ENCODE data around the gene TBCC. TPM values are rescaled to one million over a fixed set of nuclear protein-coding genes. Genes with fewer than 3 reads are reported as not detected.

The TBCC gene
- total and polyA plus RNA-seq, 10 of the 15 experiments (the other 5 are each of a cell fraction or from before 2014, with no cell fraction given): 2.5 to 41.9 (median 20.3) TPM

DNA sequence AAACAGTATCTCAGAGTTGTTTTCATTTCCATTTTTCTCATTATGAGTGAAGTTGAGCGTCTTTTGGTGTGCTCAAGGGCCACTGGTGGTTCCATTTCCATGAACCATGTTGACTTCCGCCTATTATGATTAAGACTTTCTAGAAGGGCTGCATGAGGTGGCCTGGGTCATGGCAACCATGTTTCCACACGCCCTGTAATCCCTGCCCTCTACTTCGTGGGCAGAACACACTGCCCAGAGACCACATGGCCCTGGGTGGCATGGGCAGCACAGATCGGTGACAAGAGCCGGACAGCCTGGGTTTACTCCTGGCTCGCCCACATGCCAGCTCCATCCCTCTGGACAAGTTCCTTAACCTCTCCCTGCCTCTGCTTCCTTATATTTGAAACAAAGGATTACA, 38.3 kb downstream of the TBCC start:
- FAIRE-seq (no peak), DNase-seq (ENCODE audit: low read depth, low spot score) (no peak), ATAC-seq (no peak)
- no peaks in the 10 kb centered on the region for H3K79me2 ChIP-seq (ENCODE audit: control insufficient read depth, insufficient read depth, low read length)
- no peaks in the 10 kb centered on the region; a peak in 1 of 4 replicates for H3K27me3 ChIP-seq (replicated peaks in 1 of 2; ENCODE audit: control insufficient read depth in 2 of 2, insufficient read depth in 2 of 2, low read length in 1 of 2)
- intact Hi-C loops (cut with micrococcal nuclease; ENCODE audit: unreplicated experiment): no loop called here
- TF ChIP-seq, protein P1, sequence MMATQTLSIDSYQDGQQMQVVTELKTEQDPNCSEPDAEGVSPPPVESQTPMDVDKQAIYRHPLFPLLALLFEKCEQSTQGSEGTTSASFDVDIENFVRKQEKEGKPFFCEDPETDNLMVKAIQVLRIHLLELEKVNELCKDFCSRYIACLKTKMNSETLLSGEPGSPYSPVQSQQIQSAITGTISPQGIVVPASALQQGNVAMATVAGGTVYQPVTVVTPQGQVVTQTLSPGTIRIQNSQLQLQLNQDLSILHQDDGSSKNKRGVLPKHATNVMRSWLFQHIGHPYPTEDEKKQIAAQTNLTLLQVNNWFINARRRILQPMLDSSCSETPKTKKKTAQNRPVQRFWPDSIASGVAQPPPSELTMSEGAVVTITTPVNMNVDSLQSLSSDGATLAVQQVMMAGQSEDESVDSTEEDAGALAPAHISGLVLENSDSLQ (IDR thresholded peaks at IDR 0.05): no peak
- no peak for TF ChIP-seq STAT1 (conservative IDR thresholded peaks at IDR 0.05)
- TF ChIP-seq RUNX3 (IDR thresholded peaks at IDR 0.05; ENCODE audit: low read length): no peak
- no peak for TF ChIP-seq CHD2 (IDR thresholded peaks at IDR 0.05; ENCODE audit: borderline replicate concordance, low read depth, low read length)
- TF ChIP-seq, protein P2, sequence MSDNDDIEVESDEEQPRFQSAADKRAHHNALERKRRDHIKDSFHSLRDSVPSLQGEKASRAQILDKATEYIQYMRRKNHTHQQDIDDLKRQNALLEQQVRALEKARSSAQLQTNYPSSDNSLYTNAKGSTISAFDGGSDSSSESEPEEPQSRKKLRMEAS (IDR thresholded peaks at IDR 0.05; ENCODE audit: low read depth, low read length): no peak
- no peak for TF ChIP-seq BACH1 (IDR thresholded peaks at IDR 0.05; ENCODE audit: borderline replicate concordance)
- TF ChIP-seq SREBF1 (IDR thresholded peaks at IDR 0.05; ENCODE audit: low read length): no peak
- TF ChIP-seq, protein P3, sequence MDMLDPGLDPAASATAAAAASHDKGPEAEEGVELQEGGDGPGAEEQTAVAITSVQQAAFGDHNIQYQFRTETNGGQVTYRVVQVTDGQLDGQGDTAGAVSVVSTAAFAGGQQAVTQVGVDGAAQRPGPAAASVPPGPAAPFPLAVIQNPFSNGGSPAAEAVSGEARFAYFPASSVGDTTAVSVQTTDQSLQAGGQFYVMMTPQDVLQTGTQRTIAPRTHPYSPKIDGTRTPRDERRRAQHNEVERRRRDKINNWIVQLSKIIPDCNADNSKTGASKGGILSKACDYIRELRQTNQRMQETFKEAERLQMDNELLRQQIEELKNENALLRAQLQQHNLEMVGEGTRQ (IDR thresholded peaks at IDR 0.05; ENCODE audit: borderline replicate concordance, low read depth, low read length): no peak
- TF ChIP-seq, protein P4, sequence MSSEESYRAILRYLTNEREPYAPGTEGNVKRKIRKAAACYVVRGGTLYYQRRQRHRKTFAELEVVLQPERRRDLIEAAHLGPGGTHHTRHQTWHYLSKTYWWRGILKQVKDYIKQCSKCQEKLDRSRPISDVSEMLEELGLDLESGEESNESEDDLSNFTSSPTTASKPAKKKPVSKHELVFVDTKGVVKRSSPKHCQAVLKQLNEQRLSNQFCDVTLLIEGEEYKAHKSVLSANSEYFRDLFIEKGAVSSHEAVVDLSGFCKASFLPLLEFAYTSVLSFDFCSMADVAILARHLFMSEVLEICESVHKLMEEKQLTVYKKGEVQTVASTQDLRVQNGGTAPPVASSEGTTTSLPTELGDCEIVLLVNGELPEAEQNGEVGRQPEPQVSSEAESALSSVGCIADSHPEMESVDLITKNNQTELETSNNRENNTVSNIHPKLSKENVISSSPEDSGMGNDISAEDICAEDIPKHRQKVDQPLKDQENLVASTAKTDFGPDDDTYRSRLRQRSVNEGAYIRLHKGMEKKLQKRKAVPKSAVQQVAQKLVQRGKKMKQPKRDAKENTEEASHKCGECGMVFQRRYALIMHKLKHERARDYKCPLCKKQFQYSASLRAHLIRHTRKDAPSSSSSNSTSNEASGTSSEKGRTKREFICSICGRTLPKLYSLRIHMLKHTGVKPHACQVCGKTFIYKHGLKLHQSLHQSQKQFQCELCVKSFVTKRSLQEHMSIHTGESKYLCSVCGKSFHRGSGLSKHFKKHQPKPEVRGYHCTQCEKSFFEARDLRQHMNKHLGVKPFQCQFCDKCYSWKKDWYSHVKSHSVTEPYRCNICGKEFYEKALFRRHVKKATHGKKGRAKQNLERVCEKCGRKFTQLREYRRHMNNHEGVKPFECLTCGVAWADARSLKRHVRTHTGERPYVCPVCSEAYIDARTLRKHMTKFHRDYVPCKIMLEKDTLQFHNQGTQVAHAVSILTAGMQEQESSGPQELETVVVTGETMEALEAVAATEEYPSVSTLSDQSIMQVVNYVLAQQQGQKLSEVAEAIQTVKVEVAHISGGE (CRISPR knock-in tag; IDR thresholded peaks at IDR 0.05): no peak
- POLR2A ChIA-PET: interaction anchor here (0.5 kb wide), 1 partner anchor 18 kb away, joined by 3 read pairs; no protein-coding TSS in a partner anchor
- CTCF ChIA-PET: no interaction called here
- WGBS (ENCODE audit: insufficient coverage, insufficient replicate concordance, low lambda C conversion rate, missing lambda C conversion rate): 48% methylated on average over 7 of the region's 7 CpGs
- H3K4me2 ChIP-seq (ENCODE audit: control insufficient read depth, insufficient read depth): no peak overlapping the region
- H3K4me3 ChIP-seq: no peak overlapping the region
- H3K27ac ChIP-seq (ENCODE audit: control insufficient read depth, insufficient read depth): no peak overlapping the region
- no peaks in the 10 kb centered on the region for H3K36me3 ChIP-seq (ENCODE audit: control insufficient read depth in 2 of 2, insufficient read depth in 2 of 2, low read length in 1 of 2)
- H3K9me3 ChIP-seq (replicated peaks; ENCODE audit: control insufficient read depth, insufficient read depth, low read length): peaks cover 4% of the 10 kb centered on the region; the same call in 1 of the 3 replicates
- RAD21 ChIA-PET (ENCODE audit: unreplicated experiment): no interaction called here
- no peaks in the 10 kb centered on the region for H4K20me1 ChIP-seq (ENCODE audit: control insufficient read depth, insufficient read depth)
- H2AFZ ChIP-seq (ENCODE audit: control insufficient read depth, low read depth, low read length): no peak overlapping the region
- SMC1A ChIA-PET (ENCODE audit: uncharacterized antibody, unreplicated experiment): no interaction called here
- H3K4me1 ChIP-seq (ENCODE audit: control insufficient read depth, insufficient read depth, low read length): no peaks in the 10 kb centered on the region
- in situ Hi-C loops (cut with MboI): no loop called here
- no TSS peak for BruUV-seq (replicated peaks)
- H3K9ac ChIP-seq (ENCODE audit: control insufficient read depth, insufficient read depth, low read length): no peak overlapping the region
